Skin of body (tissue), 2 donors: ENCODE results near the gene NCBP3. TPM values are rescaled to one million over a fixed set of nuclear protein-coding genes. Genes with fewer than 3 reads are reported as not detected.
"Not testable (repeated sequence)": the region's sequence is repeated elsewhere in the genome, so short reads cannot be mapped to it uniquely, and the experiment has no call there.

ENCODE experiments used
- DNase-seq: peaks from one replicate; lab custom pipeline; 2025; lab: John Stamatoyannopoulos, UW
- total RNA-seq: library from RNA; depleted of rRNA; stranded (reverse); fragments of >200 nt; gene quantifications from one replicate; pipeline ENCODE4 v1.2.3, GENCODE V29; 2014

NCBP3 gene
- total RNA-seq, 1 donor from 2014 or later, result 30.3 TPM

DNA sequence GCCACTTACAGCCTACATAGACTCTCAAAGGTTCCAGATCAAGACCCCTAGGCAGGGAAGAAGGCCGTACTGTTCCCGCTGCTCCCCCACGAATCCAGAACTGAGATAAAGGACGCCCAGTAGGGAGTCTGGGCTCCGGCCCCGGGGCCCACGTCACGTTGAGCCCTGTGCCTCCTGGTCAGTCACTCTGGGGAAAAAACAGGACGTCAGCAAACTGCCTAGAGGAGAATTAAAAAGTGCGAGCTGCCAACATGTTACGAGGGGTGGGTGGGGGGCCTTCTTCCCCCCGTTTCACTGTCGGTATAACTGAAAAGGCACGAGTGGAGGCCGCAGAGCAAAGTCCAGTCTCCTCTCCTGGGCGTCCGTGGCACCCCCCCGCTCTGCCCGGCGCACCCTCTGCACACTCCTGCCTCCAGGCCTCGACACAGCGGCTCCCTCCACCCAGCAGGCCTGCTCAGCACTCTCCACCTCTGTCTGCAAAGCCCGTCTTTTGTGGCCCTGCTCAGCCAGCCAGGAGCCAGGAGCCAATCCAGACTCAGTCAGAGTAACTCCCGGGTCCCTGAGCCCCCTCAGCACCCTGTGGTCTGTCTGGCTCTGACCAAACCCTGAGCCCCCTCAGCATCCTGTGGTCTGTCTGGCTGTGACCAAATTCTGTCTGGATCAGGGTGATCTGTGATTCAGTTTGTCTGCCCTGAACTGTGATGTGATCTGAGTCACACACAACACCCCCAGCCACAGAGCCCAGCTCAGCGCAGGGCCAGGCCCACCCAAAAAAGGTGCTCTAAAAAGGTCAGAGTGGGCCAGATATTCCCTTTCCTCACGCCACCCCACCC, 51.3 kb downstream of the NCBP3 start:
- no peak for DNase-seq

DNA sequence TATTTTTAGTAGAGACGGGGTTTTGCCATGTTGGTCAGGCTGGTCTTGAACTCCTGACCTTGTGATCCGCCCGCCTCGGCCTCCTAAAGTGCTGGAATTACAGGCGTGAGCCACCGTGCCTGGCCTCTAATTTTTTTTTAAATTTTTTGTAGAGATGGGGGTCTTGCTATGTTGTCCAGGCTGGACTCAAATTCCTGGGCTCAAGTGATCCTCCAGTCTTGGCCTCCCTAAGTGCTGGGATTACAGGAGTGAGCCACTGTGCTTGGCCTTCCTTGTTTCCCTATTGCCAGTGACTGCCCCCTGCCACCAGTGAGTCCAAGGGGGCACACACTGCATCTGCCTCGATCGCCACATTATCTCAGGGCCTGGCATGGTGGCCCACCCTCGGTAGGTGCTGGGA, 51.9 kb downstream of the NCBP3 start:
- not testable (repeated sequence) for DNase-seq

DNA sequence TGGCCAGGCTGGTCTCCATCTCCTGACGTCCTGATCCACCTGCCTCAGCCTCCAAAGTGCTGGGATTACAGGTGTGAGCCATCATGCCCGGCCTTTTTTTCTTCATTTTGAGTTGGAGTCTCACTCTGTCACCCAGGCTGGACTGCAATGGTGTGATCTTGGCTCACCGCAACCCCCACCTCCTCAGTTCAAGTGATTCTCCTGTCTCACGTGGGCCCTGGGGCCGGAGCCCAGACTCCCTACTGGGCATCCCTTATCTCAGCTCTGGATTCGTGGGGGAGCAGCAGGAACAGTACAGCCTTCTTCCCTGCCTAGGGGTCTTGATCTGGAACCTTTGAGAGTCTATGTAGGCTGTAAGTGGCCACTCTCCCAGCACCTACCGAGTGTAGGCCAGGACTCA, 52.8 kb downstream of the NCBP3 start:
- not testable (repeated sequence) for DNase-seq

DNA sequence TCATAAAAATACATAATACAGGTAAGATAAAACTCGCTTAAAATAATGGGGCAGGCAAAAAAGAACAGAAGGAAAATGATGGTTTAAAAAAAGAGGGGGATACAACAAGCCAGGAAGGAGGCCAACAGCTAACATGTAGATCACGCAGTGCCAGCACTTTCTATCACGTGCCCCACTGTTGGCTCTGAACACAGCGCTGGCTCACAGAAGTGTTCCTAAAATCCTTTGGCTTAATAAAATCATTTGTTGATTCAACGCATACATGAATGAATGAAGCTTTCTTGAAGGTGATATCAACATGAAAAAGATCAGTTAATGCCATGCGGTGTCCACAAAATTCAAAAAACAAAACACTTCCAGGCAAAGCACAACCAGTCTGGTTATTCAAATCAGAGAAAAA, 53.6 kb downstream of the NCBP3 start:
- DNase-seq, result no peak

DNA sequence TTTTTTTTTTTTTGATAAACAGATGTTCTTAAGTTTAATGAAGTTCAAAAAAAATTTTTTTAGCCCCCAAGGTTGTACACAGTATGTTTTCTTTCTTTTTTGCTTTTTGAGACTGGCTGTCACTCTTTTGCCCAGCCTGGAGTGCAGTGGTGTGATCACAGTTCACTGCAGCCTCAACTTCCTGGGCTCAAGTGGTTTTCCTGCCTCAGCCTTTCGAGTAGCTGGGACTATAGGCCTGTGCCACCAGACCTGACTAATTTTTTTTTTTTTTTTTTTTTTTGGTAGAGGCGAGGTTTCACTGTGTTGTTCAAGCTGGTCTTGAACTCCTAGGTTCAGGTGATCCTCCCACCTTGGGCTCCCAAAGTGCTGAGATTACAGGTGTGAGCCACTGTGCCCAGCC, 57.8 kb downstream of the NCBP3 start:
- no peak for DNase-seq

DNA sequence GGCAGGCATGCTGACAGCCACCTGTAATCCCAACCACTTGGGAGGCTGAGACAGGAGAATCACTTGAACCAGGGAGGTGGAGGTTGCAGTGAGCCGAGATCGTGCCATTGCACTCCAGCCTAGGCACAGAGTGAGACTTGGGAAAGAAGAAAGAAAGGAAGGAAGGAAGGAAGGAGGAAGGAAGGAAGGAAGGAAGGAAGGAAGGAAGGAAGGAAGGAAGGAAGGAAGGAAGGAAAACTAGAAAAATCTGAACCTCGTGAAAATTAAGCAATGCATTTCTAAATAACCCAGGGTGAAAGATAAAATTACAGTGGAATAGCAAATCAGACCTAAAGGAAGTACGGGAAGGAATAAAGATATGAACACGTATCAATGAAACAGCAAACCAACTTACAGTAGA, 60.7 kb downstream of the NCBP3 start:
- DNase-seq, result not testable (repeated sequence)

DNA sequence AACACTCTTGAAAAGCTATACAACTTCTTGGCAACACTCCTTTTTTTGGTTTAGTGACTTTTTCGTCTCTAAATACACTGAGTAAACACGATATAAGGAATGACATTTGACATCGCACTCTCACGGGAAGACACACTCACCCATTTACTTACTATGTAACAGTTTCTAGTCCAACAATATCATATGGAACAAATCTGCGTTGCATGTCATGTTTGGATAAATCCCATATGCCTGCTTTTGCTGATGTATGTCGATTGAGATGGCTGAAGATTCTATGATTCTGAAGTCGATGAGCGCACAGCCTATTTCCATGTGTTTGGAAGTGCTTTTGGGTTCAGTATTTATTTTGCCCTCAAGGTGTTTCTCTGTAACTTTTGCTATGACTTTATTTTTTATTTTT, 63.3 kb downstream of the NCBP3 start:
- DNase-seq, result peak; percentile 95

DNA sequence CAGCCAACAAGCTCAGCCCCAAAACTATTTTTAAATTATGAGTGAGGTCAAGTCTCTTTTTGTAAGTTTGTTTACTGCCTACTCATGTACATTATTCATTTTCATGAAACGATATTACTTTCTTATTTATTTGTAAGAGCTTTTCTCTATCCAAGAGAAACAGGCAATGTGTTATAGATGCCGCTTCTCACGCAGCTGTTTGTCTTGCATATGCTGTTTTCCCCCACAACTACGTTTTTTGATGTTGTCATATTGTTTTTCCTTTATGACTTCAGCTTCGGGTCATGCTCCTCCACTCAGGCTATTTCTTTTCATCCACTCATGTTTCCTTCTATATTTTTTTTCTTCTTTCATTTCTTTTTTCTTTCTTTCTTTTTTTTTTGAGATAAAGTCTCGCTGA, 65.1 kb downstream of the NCBP3 start:
- DNase-seq, result peak; percentile 86

DNA sequence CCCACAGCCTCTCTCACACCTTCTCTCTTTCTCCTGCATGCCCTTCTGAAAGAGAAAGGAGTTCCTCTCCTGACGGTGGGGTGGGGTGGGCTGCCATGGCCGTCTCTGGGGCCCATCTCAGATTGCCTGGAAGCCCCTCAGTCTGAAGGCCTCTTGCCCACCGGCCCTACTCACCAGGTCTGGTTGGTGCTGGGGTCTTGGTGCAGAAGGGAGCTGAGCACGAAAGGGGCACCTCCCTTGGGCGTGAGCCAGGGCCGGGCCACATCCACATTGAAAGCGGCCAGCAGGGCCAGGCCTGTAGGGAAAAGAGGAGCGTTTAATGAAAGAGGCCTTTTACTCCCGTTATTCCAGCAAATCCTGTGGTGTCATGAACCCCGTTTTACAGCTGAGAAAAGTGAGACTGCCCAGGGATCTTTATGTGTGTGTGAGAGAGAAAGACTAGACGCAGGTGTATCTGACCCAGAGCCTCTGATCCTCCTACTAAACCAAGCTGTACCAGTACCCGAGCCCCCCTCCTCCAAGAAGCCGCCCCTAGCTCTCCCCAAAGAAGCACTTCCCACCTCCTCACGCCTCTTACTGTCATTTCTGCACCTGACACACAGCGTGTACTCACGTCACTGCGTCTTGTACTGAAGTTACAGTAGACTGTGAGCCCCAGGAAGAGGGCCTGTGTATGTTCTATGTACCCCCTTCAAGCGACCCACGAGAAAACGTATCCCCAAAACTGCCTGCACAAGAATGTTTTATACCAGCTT, 68.5 kb downstream of the NCBP3 start:
- DNase-seq, result no peak

DNA sequence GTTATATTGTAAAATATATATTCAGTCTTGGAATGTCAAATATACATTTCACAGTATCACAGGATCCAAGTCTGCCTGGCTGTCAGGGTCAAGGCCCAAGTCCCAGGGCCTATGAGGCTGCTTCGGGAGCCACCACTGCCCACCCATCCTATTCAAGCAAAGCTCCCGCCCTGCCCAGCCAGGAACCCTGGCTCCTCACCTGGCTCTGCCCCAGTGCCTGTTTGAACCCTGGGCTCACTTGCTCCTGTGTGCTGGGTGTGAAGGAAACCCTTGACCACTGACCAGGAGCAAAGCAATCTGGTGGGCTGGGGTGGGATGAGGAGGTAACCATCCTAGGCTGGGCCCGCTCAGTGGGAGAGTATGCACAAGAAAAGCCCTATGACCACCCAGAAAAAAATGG, 72.1 kb downstream of the NCBP3 start:
- DNase-seq, result no peak

DNA sequence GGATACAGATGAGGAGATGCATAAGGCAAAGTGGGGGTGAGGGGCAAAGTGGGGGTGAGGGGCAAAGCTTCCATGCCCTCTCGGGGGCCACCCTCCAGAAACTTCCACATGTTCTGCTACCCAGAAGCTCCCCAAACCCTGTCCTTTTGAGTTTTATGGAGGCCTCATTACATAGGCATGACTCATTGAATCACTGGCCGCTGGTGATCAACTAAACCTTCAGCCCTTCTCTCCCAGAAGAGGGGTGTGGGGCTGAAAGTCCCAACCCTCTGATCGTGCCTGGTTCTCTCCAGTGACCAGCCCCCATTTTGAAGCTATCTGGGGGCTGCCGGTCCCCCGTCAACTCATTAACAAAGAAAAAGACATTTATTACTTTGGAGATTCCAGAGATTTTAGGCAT, 72.5 kb downstream of the NCBP3 start:
- no peak for DNase-seq

DNA sequence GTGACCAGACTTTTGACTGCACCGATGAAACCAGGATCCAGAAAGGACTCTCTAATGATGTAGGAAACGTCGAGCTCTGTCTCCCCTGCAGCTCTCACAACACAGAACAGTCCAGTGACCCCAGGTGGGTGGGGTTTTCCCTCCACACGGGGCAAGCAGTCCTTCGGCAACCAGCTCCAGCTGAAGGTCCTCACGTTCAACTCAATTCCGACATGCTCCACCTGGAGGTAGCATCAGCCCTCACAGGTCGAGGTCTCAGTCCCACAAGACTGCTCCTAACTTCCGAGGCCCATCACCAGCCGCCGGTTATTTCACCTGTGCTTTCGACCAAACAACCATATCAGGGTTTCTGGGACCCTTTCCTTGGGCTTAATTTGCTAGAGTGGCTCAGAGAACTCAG, 73.3 kb downstream of the NCBP3 start:
- no peak for DNase-seq

DNA sequence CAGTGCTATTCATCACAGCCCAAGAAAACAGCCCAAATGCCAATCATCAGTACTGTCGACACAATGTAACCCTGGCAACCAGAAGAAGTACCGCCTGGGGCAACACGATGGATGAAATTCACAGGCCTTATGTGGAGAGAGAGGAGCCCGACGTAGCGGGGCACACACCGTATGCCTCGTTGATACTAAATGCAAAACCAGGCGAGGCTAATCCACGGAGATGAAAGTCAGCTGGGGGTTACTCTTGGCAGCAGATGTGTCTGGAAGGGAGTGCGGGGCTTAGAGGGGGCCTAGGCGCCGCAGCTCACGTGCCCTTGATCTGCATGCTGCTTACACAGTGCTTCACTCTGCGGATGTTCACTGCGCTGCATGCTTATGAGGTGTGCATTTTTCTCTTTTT, 74.9 kb downstream of the NCBP3 start:
- no peak for DNase-seq

DNA sequence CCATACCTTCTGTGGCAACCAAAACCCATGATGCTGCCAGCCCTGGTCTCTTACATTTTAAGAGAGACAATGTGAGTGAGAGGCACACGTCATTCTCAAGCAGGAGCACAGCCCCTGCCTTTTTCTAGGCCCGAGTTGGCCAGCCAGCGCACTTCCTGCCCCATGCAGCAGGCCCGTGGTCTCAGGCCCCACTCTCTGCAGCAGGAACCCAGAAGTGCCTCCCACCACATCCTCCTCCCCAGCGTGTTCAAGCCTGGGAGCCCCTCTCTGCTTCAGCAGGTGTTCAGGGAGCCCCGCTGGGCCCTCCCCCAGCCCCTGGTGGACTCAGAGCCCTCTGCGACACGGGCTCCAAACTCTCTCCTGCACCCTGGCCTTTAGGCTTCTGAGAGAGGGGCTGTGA, 75.6 kb downstream of the NCBP3 start:
- DNase-seq, result no peak

DNA sequence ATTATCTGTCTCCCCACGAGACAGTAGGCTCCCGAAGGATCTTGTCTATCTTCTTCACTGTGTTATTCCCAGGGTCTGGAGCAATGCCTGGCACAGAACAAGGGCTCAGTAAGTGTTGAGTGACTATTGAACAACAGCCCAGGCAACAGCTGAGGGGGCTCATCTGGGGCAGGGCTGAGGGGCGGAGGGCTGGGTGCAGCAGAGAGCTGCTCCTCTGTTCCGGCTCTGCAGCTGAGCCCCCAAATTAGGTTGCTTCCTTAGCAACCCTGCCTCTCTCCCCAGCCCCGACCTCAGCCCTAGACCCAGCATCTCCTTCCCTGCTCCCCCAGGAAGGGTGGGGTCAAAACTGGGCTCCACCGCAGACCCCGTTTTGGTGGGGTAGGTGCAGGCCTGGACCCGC, 77.3 kb downstream of the NCBP3 start:
- no peak for DNase-seq

DNA sequence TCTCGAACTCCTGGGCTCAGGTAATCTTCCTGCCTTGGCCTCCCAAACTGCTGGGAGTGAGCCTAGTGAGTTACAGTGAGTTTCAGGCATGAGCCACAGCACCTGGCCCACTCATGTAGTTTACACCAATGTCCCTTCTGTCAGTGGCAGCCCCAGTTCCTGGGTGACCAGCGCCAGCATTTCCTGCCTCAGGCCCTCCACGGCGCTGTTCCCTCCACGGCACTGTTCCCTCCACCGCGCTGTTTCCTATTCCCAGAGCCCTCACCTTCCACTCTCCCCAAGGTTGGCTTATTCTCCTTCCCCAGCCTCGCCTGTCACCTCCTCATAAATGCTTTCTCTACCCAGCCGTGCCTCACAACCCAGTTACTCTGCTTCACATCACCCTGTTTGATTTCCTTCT, 77.7 kb downstream of the NCBP3 start:
- no peak for DNase-seq

DNA sequence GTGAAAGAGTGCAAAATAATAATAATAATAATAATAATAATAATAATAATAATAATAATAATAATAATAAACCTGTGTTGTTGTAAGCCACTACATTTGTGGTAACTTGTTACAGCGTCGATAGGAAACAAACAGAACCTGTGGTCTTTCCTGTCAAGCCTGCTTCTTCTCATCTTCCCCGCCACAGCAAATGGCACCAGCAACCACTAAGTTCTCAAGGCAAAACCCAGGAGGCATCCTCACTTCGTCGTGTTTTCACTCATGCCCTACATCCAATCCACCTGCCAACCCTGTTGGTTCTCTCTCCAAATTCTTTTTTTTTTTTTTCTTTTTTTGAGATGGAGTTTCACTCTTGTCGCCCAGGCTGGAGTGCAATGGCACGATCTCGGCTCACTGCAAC, 79.3 kb downstream of the NCBP3 start:
- no peak for DNase-seq

DNA sequence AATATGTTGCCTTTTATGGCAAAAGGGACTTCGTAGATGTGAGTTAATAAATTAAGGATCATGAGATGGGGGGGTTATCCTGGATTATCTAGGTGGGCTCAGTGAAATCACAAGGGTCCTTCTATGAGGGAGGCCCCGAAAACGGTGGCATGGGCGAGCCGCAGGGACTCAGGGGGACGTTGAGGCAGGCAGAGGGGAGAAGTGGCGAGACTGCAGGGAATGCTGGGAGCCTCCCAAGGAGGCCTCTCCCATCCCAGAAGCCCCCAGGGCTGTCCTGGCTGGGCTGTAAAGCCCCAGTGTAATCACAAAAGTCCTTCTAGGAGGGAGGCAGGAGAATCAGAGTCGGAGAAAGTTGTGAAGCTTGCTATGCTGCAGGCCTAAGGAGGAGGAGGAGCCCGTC, 80.1 kb downstream of the NCBP3 start:
- DNase-seq, result no peak

DNA sequence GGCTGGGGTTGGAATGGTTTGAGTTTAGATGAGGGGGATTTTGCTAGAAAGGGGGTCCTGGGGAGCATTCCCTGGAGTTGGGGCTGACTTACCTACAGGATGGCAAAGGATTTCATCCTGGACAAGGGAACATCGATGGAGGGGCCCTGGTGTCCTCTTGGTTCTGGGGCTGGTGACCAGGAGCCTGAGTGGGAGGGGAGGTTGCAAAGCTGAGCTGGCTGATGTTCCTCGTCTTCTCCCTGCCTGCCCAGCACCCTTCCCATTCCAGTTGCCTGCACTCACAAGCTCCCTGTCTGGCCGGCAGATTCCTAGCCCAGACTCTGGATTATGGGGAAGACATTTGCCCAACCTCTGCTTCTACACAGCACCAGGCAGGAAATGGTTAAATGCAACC, 82.3 kb downstream of the NCBP3 start:
- no peak for DNase-seq

DNA sequence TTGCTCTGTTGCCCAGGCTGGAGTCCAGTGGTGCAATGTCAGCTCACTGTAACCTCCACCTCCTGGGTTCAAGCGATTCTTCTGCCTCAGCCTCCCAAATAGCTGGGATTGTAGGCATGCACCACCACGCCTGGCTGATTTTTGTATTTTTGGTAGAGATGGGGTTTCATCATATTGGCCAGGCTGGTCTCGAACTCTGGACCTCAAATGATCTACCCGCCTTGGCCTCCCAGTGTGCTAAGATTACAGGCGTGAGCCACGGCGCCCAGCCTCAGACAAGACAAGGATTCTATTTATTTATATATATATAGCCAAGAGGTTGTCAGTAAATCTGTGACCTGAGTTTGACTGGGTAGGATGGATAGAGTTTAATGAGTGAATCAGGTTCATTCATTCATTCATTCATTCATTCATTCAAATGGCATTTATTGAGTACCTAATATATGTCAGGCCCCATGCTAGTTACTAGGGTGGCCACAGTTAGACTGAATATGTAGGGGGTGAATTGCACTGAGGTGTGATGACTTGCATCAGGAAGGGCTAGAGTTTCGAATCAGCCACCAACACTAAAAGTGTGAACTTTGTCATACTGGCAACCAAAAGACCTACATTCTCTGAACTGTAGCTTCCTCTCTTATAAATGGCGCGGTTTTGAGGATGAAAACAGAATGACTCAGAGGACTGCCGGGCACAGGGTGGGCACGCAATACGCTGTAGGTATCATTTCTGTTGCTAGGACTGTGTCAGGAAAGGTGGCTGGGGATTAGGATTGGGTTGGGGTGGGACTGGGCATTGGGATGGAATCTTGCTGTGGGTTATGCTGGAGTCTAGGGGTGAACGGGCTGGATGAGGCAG, 82.9 kb downstream of the NCBP3 start:
- no peak for DNase-seq

DNA sequence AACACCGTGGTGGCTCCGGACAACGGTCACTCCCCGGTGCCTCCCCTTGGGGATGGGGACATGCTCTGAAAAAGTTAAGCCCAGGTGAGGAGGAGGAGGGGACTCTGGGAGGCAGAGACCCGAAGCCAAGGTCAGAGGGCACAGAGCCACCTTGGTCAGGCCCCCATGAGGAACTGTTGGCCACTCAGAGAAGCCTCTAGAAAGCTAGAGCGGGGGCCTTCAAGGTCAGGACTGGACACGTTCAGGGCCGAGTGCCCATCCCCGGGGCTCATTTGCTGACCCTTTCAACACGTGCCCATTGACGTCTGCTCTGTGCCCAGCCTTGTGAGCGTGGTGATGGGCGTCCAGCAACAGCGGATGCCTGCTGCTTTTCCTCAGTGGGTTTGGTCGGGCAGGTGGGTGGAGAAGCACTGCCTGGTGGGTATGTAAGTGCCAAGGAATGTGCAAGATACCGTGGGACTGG, 84.1 kb downstream of the NCBP3 start:
- DNase-seq, result no peak
